Uterus (tissue), 2 donors: ENCODE data around the gene RESF1.

ENCODE experiments used
- CTCF ChIP-seq, 4 experiments: fragments of 200-600 bp in 2 of 4; fragments of 450-650 bp in 2 of 4; sonication (generic) in 2 of 4; IDR thresholded peaks; one replicate each; pipeline ENCODE4 v1.5.1; 2016 to 2019; ENCODE audit warnings: antibody characterized with exemption in 4 of 4, mild to moderate bottlenecking in 2 of 4, moderate library complexity in 1 of 4
- POLR2A ChIP-seq, 2 donors: fragments of 450-650 bp; IDR thresholded peaks; one replicate each; pipeline ENCODE4 v1.6.1; 2016; ENCODE audit warnings: antibody characterized with exemption in 2 of 2, mild to moderate bottlenecking in 1 of 2, moderate library complexity in 1 of 2

GRCh38 chr12:31922341-31923062 lies 36.7 kb upstream of the RESF1 start:
- TF ChIP-seq CTCF (IDR thresholded peaks at IDR 0.05) (no peak), POLR2A (IDR thresholded peaks at IDR 0.05) (no peak)
